Mesothelial cell of epicardium (in vitro differentiated cells): ENCODE measurements around the gene METTL14. TPM values are rescaled to one million over a fixed set of nuclear protein-coding genes. Genes with fewer than 3 reads are reported as not detected.

ENCODE experiments used
- DNase-seq, 2 experiments: peaks; one replicate each; pipeline ENCODE4 v3.0.0; 2021; ENCODE audit warnings: low spot score in 2 of 2; ENCODE audit not compliant: unreplicated experiment in 2 of 2
- H3K27ac Mint-ChIP-seq: 2 replicates; pipeline ENCODE4 v1.8.0; 2021; ENCODE audit warnings: mixed read lengths
- H3K27me3 Mint-ChIP-seq: 2 replicates; pipeline ENCODE4 v1.8.0; 2021; ENCODE audit warnings: low read depth, mixed read lengths
- H3K36me3 Mint-ChIP-seq: 2 replicates; pipeline ENCODE4 v1.8.0; 2021; ENCODE audit warnings: mixed read lengths
- H3K4me1 Mint-ChIP-seq: 2 replicates; pipeline ENCODE4 v1.8.0; 2021; ENCODE audit warnings: mixed read lengths
- H3K4me3 Mint-ChIP-seq: 2 replicates; pipeline ENCODE4 v1.8.0; 2021; ENCODE audit warnings: mild to moderate bottlenecking, moderate library complexity, mixed read lengths
- H3K9me3 Mint-ChIP-seq: 2 replicates; pipeline ENCODE4 v1.8.0; 2021; ENCODE audit warnings: mixed read lengths
- CTCF ChIP-seq: fragments of 200-600 bp; sonication (generic); IDR thresholded peaks from one replicate; pipeline ENCODE4 v1.5.0; 2021; ENCODE audit warnings: antibody characterized with exemption; ENCODE audit not compliant: unreplicated experiment
- total RNA-seq: library from RNA; stranded (reverse); gene quantifications from 3 replicates; pipeline ENCODE4 v1.2.1, GENCODE V29; 2021

Gene METTL14
- total RNA-seq, 1 donor from 2014 or later: 60.2 TPM

- Mint-ChIP-seq H3K9me3 (no peaks in the 10 kb centered on the region), H3K27me3 (no peaks in the 10 kb centered on the region), H3K4me1 (peaks cover 82% of the 10 kb centered on the region), H3K4me3 (no peak overlapping the region), H3K27ac (no peak overlapping the region), H3K36me3 (peaks cover 14% of the 10 kb centered on the region)
- TF ChIP-seq CTCF: no peak
- DNase-seq: no peak
These were observed 75.3 kb downstream of the METTL14 start for GRCh38 chr4:118760493-118760892.

- H3K27ac Mint-ChIP-seq: peak overlapping the region; percentile 74
- H3K4me3 Mint-ChIP-seq: no peak overlapping the region
- no peaks in the 10 kb centered on the region for H3K27me3 Mint-ChIP-seq
- no peaks in the 10 kb centered on the region for H3K9me3 Mint-ChIP-seq
- H3K4me1 Mint-ChIP-seq: peaks cover 76% of the 10 kb centered on the region
- no peak for DNase-seq
- H3K36me3 Mint-ChIP-seq: peaks cover 15% of the 10 kb centered on the region
- no peak for TF ChIP-seq CTCF
These were observed 76.3 kb downstream of the METTL14 start for GRCh38 chr4:118761397-118762016.

GRCh38 chr4:118762155-118762554 lies 77.0 kb downstream of the METTL14 start:
- Mint-ChIP-seq H3K27ac (peak overlapping the region; percentile 74), H3K9me3 (no peaks in the 10 kb centered on the region), H3K4me3 (no peak overlapping the region), H3K4me1 (peaks cover 76% of the 10 kb centered on the region), H3K36me3 (peaks cover 21% of the 10 kb centered on the region), H3K27me3 (no peaks in the 10 kb centered on the region)
- no peak for TF ChIP-seq CTCF
- DNase-seq: no peak

GRCh38 chr4:118762730-118763477 lies 77.7 kb downstream of the METTL14 start:
- no peak for DNase-seq
- no peaks in the 10 kb centered on the region for H3K9me3 Mint-ChIP-seq
- no peak for TF ChIP-seq CTCF
- peaks cover 23% of the 10 kb centered on the region for H3K36me3 Mint-ChIP-seq
- peak overlapping the region; percentile 70 for H3K27ac Mint-ChIP-seq
- H3K4me1 Mint-ChIP-seq: peaks cover 70% of the 10 kb centered on the region
- H3K4me3 Mint-ChIP-seq: no peak overlapping the region
- no peaks in the 10 kb centered on the region for H3K27me3 Mint-ChIP-seq

Other genes with a start within 250 kb of the METTL14 start
- 75.4 to 87.6 TPM (median 78.2 TPM) in 3 replicates for gene SEC24D, start 150.7 kb downstream of the METTL14 start, total RNA-seq
- gene SYNPO2, start 203.5 kb downstream of the METTL14 start, total RNA-seq: 20.6 to 23.4 TPM (median 22.6 TPM) in 3 replicates